Measurements from ENCODE around the gene GREM1.

Gene GREM1

GRCh38 chr15:32698773-32699390, 18.9 kb upstream of the GREM1 start:
- no peak for DNase-seq (ENCODE audit: low read depth)

GRCh38 chr15:32700501-32701150, 17.2 kb upstream of the GREM1 start:
- DNase-seq (ENCODE audit: low read depth) = no peak

GRCh38 chr15:32701863-32702262, 15.9 kb upstream of the GREM1 start:
- DNase-seq (ENCODE audit: low read depth) = no peak

GRCh38 chr15:32704395-32704981, 13.3 kb upstream of the GREM1 start:
- no peak for DNase-seq (ENCODE audit: low read depth)

GRCh38 chr15:32705446-32705845, 12.4 kb upstream of the GREM1 start:
- DNase-seq (ENCODE audit: low read depth) = no peak

- DNase-seq (ENCODE audit: low read depth) = no peak
These were observed 11.1 kb upstream of the GREM1 start for GRCh38 chr15:32706704-32707103.

GRCh38 chr15:32707436-32707835, 10.4 kb upstream of the GREM1 start:
- DNase-seq (ENCODE audit: low read depth) = no peak

- no peak for DNase-seq (ENCODE audit: low read depth)
These were observed 8.3 kb upstream of the GREM1 start for GRCh38 chr15:32709295-32710033.

- no peak for DNase-seq (ENCODE audit: low read depth)
These were observed 2.5 kb upstream of the GREM1 start for GRCh38 chr15:32715276-32715675.

- DNase-seq (ENCODE audit: low read depth) = no peak
These were observed 1.4 kb upstream of the GREM1 start for GRCh38 chr15:32716216-32716914.

GRCh38 chr15:32716915-32717425, 834 bp upstream of the GREM1 start:
- DNase-seq (ENCODE audit: low read depth) = no peak

- no peak for DNase-seq (ENCODE audit: low read depth)
These were observed 520 bp downstream of the GREM1 start for GRCh38 chr15:32718227-32718820.

GRCh38 chr15:32718821-32719716, 1.3 kb downstream of the GREM1 start:
- DNase-seq (ENCODE audit: low read depth) = no peak

GRCh38 chr15:32721596-32721995, 3.8 kb downstream of the GREM1 start:
- DNase-seq (ENCODE audit: low read depth) = no peak

GRCh38 chr15:32722136-32722535, 4.3 kb downstream of the GREM1 start:
- no peak for DNase-seq (ENCODE audit: low read depth)

GRCh38 chr15:32723171-32723948, 5.6 kb downstream of the GREM1 start:
- DNase-seq (ENCODE audit: low read depth) = no peak

- no peak for DNase-seq (ENCODE audit: low read depth)
These were observed 12.0 kb downstream of the GREM1 start for GRCh38 chr15:32729700-32730395.

GRCh38 chr15:32730677-32731654, 13.2 kb downstream of the GREM1 start:
- DNase-seq (ENCODE audit: low read depth) = peak; percentile 2
